Measurements from ENCODE around the gene MEGF11.

MEGF11 gene

DNA sequence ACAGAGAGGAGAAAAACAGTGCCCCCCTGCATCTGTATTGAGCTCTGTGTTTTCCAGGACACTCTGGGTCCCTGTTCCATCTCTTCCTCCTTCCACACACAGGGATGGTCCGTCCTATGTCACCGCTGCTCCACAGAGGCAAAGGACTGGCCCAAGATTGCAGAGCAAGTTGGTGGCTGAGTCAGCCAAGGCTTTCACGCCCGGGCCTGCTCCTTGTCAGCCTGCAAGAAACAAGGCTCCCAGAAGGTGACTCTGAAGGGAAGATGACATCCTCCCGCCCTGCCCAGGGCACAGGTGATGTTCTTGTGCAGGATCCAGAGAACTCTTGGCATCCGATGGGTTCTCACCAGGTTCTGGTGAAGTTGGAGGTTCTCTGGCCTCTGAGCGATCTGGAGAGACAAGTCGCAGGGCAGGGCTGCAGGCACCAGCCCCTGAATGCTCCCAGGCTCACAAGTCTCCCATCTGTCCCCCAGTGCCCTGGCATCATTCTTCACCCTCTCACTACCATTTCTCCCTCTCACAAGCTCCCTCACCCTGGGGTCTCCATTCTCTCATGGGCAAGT is 138.6 kb downstream of the MEGF11 start:
- no peak for DNase-seq (ENCODE audit: low read depth, low spot score)

DNA sequence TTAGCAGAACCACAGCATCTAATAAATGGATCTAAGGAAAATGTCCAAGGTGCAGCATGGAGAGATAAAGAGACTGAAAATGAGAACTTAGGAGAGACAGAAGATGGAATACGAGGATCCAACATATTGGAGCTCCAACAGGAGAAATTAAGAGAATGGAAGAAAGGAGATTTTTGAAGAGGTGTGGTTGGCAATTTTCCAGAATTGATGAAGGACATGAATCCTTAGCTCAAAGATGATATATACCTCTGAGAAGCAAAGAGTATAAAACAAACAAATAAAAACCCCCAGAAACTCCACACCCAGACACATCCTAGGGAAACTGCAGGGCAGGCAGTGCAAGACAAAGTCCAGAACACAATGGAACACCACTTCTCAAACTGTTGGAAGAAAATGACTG is 141.2 kb downstream of the MEGF11 start:
- DNase-seq (ENCODE audit: low read depth, low spot score): no peak

DNA sequence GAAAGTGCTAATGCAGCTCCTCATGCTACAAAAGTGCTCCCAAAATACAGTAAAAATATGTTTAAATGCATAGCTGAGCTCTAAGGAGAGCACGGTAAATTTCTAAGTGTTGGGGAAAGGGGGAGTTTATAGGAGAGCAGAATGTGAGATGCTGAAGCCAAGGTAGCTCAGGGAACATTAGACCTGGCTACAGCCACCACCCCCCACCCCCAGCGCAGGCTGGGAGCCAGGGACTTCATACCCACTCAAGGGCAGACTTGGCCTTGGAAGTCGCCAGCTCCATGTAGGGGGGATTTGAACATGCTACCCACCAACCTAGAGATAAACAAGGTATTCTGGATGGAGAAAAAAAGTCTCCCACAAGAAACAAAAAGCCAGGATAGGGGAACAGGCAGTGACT is 142.2 kb downstream of the MEGF11 start:
- no peak for DNase-seq (ENCODE audit: low read depth, low spot score)

DNA sequence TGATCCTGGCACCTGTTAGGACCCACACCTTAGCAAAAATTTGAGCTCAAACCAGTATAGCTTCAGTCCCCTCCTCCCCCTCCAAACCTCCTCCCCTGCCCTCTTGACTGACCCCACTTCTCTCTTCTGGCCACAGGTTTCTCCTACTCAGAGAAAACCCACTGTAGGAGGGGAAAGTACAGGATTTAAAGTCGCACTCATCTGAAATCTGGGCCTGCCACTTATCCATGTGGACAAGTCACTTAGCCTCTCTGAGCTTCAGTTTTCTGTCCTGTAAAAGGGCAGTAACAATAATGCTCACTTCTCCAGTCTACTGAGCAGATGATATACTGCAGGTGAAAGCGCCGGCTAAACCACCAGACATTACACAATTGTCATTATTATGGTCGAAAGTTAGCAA is 142.7 kb downstream of the MEGF11 start:
- no peak for DNase-seq (ENCODE audit: low read depth, low spot score)

DNA sequence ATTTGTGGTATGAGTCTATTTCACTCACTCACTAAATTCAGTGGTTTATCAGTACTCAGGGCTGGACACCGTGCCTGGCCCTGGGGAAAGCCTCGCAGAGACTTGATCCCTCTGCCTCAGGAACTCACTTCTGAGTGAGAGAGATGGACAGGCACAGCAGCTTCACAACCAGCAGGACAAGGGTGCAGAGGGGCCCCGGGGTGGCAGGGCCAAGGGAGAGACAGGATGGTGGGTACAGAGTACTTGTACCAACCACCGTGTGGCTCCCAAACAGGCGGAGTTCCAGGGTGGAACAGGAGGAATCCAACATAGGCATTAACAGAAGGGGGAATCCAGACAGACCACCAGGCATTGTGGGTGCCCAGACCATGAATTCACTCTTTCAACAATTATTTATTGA is 143.7 kb downstream of the MEGF11 start:
- DNase-seq (ENCODE audit: low read depth, low spot score): no peak

DNA sequence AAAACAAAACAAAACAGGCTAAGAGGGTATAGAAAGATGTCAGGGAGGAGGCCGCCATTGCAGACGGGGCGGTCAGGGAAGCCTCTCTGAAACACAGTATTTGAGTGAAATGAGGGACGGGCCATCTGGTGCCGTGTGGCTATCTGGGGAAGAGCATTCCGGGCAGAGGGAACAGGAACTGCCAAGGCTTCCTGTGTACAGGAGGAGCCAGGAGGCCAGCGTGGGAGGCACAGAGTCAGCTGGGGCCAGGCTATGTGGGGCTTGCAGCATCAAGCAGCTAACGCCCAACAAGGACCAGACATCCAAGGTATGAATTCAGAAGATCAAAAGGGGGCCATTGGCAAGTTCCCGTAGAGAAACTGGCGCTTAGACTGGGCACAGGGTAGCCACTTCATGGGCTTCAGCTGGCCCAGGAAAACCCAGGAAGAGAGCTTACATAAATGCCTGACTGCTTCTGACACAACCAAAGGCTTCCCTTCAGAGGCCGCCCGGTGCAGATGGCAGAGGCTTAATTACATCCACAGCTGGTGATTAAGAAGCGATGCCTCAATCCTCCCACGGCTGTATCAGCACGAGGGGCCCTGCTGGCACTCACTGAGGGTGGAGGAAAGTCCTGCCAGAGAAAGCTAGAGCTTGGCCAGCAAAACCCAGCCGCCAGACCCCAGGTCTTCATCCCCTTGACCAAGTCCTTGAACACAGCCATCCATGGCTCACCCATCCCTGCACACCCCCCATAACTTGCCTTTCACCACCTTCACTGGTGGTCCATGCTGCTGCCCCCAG is 144.9 kb downstream of the MEGF11 start:
- no peak for DNase-seq (ENCODE audit: low read depth, low spot score)

DNA sequence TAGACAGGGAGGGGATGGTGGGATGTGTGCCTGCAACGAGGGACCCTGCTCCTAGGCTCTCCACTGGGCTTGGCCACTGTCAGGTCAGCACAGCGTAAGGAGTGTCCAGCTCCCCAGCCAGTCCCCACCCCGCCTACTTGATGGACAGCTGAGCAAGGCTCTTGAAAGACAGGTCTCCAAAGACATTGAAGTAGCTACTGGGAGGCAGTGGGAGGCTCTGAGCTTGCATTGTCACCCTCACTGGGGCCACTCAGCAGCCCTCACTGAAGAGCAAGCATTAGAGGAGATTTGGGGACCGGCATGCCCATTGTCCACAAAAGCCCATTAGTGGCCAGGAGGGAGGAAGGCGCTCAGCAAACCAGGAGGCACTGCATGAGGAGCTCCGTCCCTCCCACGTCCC is 146.5 kb downstream of the MEGF11 start:
- no peak for DNase-seq (ENCODE audit: low read depth, low spot score)

DNA sequence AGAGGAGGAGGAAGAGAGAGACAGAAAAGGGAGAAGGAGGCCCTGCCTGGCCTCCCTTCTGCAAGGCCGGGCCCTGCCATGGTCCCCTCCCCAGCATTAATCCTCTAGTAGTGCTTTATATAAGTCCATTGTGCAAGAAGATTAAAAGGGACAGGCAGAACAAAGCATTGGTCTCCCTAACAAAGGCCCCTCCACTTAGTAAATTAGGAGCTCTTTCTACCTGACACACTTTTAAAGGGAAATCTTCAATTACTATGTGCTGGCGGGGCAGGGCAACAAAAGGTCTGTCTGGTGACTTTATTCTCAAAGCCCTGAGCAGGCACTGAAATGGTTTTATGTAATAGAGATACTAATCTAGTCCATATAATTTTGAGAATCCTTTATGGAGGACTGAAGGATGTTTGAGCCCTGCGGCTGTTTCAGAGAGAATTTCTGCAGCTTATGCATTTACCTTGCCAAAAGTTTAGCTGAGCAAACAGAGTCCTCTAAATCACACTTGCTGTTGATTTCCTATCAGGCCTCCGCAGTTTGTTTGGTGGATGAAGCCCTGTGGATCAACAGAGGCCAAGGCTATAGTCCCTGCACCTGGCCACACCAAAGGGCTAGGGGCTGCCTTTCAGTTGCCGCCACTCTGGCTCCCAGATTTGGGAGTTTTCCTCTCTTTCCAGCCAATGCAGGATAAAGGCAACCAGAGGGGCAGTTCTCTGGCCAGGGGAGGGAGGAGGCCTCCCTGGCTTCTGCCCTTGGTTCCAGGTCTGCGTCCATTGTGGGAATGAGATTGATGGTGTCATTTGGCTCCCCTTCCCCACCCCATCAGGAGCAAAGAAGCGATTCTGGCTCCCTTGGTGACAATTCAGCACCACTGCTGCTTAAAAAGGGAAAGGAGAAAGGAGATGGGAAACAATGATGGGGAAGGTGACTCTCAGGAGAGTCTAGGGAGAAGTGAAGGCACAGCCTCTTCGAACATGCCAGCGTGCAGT is 148.0 kb downstream of the MEGF11 start:
- DNase-seq (ENCODE audit: low read depth, low spot score): no peak

DNA sequence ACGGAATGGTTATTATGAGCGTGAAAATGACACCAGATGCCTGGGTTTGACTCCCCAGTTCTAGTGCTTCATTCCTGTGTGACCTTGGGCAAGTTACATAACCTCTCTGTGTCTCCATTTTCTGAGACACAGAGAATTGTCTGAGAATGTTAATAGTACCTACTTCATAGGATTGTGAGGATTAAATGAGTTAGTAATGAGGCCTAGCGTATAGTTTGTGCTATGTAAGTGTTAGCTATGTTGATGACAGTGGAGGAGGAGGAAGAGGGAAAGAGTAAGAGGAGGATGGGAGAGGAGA is 150.3 kb downstream of the MEGF11 start:
- no peak for DNase-seq (ENCODE audit: low read depth, low spot score)

DNA sequence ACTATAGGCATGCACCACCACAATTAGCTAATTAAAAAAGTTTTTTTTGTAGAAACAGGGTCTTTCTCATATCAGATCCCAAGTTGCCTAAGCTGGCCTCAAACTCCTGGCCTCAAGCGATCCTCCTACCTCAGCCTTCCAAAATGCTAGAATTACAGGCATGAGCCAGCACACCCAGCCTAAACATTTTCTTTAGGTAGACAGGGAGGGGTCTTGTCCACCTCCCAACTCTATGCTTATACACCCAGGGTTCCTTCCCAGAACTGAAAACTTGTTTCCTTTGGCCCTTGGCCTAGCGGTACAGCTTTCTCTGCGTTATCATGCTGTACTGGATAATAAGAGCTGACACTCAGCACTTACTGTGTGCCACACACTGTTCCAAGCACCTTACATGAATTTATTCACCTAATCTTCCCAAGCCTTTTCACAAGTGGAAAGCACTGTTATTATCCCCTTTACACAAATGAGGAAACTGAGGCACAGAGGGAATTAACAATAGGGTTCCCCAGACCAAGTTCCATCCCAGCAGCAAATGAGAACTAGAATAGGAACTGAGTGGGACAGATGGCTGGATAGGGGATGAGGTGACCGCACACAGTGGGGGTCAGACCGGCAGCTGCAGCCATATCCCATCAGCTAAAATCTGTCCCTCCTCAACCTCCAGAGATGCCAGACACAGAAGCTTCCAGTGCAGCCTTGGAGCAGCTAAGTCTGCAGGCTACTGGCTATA is 150.8 kb downstream of the MEGF11 start:
- DNase-seq (ENCODE audit: low read depth, low spot score): no peak

DNA sequence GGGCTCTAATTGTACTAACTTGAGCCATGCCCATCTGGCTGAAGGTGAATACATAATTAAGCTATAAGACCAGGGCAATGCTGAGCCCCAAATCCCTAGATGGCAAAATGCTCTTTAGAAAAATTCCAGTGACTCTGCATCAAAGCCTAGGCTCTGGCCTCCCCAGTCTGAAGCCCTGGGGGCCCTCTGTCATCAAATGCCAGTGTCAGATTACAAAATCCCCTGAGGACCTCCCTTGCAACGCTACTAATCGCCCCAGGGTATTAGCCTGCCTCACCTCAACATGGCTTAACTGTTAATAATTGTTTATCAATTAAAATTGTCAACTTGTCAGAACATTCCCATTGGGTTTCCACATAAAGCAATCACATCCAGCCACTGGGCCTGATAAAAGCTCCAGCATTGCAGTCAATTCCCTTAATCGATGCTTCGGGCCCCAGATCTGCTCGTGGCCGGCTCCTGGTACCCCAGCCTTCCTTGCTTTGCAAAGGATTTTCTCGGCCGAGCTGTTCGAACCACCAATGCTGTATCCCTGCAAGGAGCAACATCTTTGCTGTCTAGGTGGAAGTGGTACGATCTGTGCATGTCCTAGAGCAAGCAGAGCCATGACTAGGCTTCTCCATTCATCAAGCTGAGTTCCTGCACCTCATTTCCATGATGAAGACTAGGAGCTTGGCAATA is 151.7 kb downstream of the MEGF11 start:
- DNase-seq (ENCODE audit: low read depth, low spot score): no peak

DNA sequence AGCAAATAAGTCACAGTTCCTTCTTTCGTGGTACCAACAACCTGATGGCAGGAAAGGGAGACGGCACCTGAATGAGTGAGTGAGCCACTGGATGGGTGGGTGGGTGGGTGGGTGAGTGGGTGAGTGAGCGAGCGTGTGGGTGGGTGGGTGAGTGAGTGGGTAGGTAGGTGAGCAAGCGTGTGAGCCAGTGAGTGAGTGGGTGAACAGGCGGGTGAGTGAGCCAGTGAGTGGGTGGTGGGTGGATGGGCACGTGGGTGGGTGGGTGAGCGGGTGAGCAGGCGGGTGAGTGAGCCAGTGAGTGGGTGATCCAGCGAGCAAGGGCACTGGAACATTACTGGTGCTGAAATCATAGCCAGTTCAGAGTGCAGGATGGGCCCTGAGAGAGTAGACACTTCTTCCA is 152.8 kb downstream of the MEGF11 start:
- no peak for DNase-seq (ENCODE audit: low read depth, low spot score)

DNA sequence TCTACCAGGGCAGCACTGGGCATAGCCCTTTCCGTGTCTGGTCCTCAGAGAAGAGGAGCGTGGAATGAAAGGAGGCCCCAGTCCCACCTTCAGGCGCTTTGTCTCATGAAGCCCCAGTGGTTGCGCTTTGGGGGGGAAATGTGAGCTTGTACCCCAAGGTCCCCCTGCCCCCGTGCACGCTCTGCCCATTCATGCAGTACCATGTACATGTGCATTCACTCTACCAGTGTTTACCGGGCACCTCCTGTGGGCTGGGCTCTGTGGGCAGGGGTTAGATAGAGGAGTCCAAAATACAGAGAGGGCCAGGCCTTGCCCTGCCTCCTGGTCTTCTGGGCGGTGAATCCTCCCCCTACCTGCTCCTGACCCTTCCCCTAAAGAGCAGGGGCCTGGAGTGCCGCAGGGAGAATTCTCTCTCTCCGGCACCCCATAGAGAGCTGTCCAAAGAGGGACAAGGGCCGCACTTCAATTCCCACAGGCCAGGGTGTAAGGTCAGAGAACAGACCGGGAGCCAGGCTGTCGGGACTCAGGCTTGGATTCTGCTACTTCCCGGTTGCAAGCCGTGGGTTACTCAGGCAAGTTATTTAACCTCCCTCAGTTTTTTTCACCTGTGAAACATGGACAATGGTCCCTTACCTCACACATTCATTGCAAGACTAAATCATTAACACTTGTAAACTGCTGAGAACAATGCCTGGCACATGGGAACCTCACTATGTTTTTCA is 153.4 kb downstream of the MEGF11 start:
- no peak for DNase-seq (ENCODE audit: low read depth, low spot score)

DNA sequence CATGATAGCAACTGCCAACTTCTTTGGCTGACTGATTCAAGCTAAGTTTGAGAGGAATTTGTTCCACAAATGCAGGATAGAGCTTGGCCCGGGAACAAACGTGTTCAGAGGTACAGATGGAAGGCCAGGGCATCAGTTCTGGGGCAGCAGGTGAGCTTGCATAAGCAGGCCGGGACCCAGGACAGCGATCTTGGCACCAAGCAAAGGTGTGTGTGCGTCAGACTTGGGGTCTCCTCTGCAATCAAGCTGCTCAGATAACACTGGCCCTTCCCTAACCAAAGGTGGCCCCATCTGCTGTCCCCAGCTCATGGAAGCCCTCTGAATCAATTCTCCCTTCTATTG is 155.6 kb downstream of the MEGF11 start:
- DNase-seq (ENCODE audit: low read depth, low spot score): no peak

DNA sequence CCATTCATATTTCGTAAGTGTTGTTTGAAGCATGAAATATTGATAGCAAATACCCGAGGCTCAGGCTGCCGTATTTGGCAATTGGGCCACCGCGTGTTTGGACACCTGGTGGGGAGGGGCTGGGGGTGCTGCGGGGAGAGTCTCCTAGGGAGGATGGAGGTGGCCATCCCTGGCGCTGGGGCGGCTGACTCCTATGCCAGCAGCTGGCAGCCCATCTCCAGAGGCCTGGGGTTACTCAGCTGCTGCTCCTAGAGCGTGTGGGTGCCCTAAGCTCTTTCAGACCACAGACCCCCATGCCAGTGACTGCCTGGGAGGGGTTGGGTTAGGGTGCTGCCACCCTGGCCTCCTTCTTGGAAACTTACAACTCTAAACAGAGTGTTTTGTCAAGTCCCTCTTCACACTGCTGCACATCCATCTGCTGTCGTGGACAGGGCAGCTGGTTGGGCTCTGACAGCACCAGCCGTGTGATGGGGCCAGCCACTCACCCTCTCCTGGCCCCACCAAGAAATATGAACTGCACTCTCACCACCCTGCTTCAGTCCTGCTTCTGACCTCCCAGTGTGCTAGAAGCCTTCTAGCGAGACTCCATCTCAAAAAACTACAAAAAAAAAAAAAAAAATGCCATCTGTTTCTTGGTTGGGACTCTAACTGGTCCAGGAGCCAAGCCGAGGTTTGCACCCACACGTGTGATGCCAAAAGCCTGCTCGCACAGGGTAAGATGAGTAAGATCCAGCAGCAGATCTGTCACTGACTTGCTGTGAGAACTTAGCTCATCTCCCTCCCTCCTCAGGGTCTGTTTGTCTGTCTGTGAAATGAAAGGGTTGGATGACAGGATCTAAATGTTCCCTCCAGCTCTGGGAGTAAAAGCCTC is 156.2 kb downstream of the MEGF11 start:
- no peak for DNase-seq (ENCODE audit: low read depth, low spot score)

DNA sequence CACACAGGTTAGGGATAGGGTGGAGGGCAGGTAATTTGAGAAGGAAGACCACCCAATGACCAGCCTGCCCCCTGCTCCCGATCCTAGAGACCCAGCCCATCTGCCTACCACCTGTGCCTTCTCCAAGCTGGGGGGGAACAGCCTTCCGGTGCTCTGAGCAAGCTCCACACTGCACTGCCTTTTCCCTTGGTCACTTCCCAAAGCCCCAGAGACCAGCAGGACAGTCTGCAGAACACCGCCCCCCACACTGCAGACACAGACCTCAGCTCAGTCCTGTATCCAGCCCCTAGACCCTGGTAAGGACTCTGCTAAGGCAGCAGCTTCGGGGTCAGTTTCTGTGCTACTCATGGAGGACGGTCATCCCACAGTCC is 156.9 kb downstream of the MEGF11 start:
- DNase-seq (ENCODE audit: low read depth, low spot score): no peak

DNA sequence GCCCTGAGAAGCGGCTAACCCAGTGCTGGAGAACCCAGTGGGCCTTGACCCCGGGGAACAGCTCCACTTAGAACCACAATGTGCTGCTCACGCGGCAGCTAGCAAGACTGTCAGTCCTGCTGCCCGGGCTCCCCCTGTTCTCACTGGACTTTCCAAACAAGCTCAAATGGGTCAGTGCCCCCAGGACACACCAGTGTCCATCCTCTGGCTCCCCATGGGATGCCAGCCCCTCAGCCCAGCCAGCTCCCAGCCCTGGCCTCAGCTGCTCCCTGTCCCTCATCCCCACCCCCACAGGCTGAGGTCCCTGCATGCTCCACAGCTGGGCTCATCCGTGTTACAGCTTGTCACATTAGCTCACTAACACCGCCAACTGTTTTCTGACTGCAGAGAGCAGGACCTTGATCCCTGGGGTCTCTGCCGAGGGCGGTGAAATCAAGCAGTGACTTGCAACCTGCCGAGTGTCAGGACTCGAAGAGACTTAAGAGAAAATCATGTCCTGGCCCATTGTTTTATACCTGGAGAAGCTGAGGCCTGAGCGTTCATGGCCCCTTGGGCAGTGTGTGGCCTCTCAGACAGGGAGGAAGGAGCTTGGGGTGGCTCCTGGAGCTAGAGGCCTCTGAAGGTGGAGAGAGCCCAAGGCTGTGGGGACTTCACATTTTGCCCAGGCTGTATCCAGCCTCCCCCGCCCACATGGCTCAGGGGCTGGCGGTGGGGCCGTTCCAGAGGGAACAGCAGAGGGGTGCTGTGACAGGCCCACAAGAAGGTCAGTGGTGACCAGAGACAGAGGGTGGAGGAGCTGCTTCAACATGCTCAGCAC is 157.5 kb downstream of the MEGF11 start:
- no peak for DNase-seq (ENCODE audit: low read depth, low spot score)

DNA sequence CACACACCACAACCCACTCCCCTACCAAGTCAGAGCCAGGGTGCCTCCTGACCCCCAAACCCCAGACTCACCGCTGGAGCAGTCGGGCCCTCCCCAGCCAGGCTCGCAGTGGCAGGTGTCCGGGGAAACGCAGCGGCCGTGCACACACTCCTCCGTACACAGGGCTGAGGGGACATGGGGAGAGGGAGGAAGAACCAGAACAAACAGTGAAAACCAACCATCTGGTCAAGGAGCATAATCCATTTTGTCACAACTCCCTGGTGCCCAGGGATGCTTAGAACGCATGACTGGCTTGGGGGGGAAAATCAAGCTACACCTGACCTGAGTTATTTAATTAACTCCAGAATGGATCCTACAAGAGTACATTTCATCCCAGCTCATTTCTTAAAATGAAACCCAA is 159.2 kb downstream of the MEGF11 start:
- no peak for DNase-seq (ENCODE audit: low read depth, low spot score)
